Measurements from ENCODE around the gene HOXC10.
A peak's percentile ranks its signal among the peaks of the same experiment; 100 is the strongest.

HOXC10 gene

GRCh38 chr12:54002915-54003389, 18.0 kb downstream of the HOXC10 start:
- H3K27me3 ChIP-seq (ENCODE audit: insufficient read depth, low read depth) = peaks cover 99% of the 10 kb centered on the region
- TF ChIP-seq, protein P1, sequence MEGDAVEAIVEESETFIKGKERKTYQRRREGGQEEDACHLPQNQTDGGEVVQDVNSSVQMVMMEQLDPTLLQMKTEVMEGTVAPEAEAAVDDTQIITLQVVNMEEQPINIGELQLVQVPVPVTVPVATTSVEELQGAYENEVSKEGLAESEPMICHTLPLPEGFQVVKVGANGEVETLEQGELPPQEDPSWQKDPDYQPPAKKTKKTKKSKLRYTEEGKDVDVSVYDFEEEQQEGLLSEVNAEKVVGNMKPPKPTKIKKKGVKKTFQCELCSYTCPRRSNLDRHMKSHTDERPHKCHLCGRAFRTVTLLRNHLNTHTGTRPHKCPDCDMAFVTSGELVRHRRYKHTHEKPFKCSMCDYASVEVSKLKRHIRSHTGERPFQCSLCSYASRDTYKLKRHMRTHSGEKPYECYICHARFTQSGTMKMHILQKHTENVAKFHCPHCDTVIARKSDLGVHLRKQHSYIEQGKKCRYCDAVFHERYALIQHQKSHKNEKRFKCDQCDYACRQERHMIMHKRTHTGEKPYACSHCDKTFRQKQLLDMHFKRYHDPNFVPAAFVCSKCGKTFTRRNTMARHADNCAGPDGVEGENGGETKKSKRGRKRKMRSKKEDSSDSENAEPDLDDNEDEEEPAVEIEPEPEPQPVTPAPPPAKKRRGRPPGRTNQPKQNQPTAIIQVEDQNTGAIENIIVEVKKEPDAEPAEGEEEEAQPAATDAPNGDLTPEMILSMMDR (conservative IDR thresholded peaks at IDR 0.05; ENCODE audit: low read depth, low read length) = no peak
- H3K9ac ChIP-seq = no peak overlapping the region
- no peaks in the 10 kb centered on the region for H4K20me1 ChIP-seq (ENCODE audit: insufficient read depth)
- H3K79me2 ChIP-seq (ENCODE audit: insufficient read depth, low read depth) = no peaks in the 10 kb centered on the region
- no peaks in the 10 kb centered on the region for H3K36me3 ChIP-seq (ENCODE audit: insufficient read depth)
- H3K4me3 ChIP-seq (IDR thresholded peaks at IDR 0.05; ENCODE audit: insufficient read depth, low read depth, low read length) = no peak overlapping the region
- no peak overlapping the region for H3K4me2 ChIP-seq
- H3K27ac ChIP-seq = no peak overlapping the region
- no peak overlapping the region for H2AFZ ChIP-seq (ENCODE audit: low read depth)
- peaks cover 19% of the 10 kb centered on the region for H3K4me1 ChIP-seq (ENCODE audit: low read depth, poor library complexity, severe bottlenecking)

DNA sequence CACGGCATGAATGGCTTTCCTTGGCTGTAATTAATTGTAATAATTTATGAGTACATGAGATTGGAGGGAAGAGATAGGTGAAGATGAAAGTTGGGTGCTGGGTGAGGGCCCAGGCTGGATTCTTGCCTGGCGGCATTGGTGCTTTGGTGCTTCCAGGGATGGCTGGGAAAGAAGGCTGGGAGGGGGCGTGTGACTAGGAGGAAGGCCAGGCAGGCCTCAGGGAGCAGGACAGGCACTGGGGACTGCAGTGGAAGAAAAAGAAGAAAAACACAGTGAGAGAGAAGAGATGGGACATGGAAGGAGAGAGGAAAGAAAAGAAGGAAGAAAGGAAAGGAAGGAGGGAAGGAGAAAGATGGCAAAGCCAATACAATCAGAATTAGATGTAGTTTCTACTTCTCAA, 18.7 kb downstream of the HOXC10 start:
- Histone ChIP-seq H3K4me1 (ENCODE audit: low read depth, poor library complexity, severe bottlenecking) (peaks cover 19% of the 10 kb centered on the region), H3K27me3 (ENCODE audit: insufficient read depth, low read depth) (peaks cover 99% of the 10 kb centered on the region), H4K20me1 (ENCODE audit: insufficient read depth) (no peaks in the 10 kb centered on the region), H3K4me2 (no peak overlapping the region), H3K4me3 (IDR thresholded peaks at IDR 0.05; ENCODE audit: insufficient read depth, low read depth, low read length) (no peak overlapping the region), H3K36me3 (ENCODE audit: insufficient read depth) (no peaks in the 10 kb centered on the region), H2AFZ (ENCODE audit: low read depth) (no peak overlapping the region), H3K79me2 (ENCODE audit: insufficient read depth, low read depth) (no peaks in the 10 kb centered on the region), H3K9ac (no peak overlapping the region), H3K27ac (no peak overlapping the region)
- TF ChIP-seq, protein P1 (conservative IDR thresholded peaks at IDR 0.05; ENCODE audit: low read depth, low read length) = no peak

- H3K9ac ChIP-seq = no peak overlapping the region
- no peak overlapping the region for H3K4me2 ChIP-seq
- no peak overlapping the region for H2AFZ ChIP-seq (ENCODE audit: low read depth)
- no peaks in the 10 kb centered on the region for H3K79me2 ChIP-seq (ENCODE audit: insufficient read depth, low read depth)
- no peaks in the 10 kb centered on the region for H4K20me1 ChIP-seq (ENCODE audit: insufficient read depth)
- H3K27ac ChIP-seq = no peak overlapping the region
- H3K36me3 ChIP-seq (ENCODE audit: insufficient read depth) = no peaks in the 10 kb centered on the region
- TF ChIP-seq, protein P1 (conservative IDR thresholded peaks at IDR 0.05; ENCODE audit: low read depth, low read length) = peak; percentile 29
- no peak overlapping the region for H3K4me3 ChIP-seq (IDR thresholded peaks at IDR 0.05; ENCODE audit: insufficient read depth, low read depth, low read length)
- H3K27me3 ChIP-seq (ENCODE audit: insufficient read depth, low read depth) = peaks cover 98% of the 10 kb centered on the region
- peaks cover 19% of the 10 kb centered on the region for H3K4me1 ChIP-seq (ENCODE audit: low read depth, poor library complexity, severe bottlenecking)
Observed at GRCh38 chr12:54004063-54004840, 19.3 kb downstream of the HOXC10 start.

GRCh38 chr12:54004841-54005530, 20.0 kb downstream of the HOXC10 start:
- H3K9ac ChIP-seq = no peak overlapping the region
- H3K79me2 ChIP-seq (ENCODE audit: insufficient read depth, low read depth) = no peaks in the 10 kb centered on the region
- H3K4me1 ChIP-seq (ENCODE audit: low read depth, poor library complexity, severe bottlenecking) = peaks cover 19% of the 10 kb centered on the region
- H3K36me3 ChIP-seq (ENCODE audit: insufficient read depth) = no peaks in the 10 kb centered on the region
- TF ChIP-seq, protein P1 (conservative IDR thresholded peaks at IDR 0.05; ENCODE audit: low read depth, low read length) = no peak
- no peak overlapping the region for H3K27ac ChIP-seq
- H2AFZ ChIP-seq (ENCODE audit: low read depth) = no peak overlapping the region
- H3K27me3 ChIP-seq (ENCODE audit: insufficient read depth, low read depth) = peaks cover 98% of the 10 kb centered on the region
- H4K20me1 ChIP-seq (ENCODE audit: insufficient read depth) = no peaks in the 10 kb centered on the region
- no peak overlapping the region for H3K4me2 ChIP-seq
- H3K4me3 ChIP-seq (IDR thresholded peaks at IDR 0.05; ENCODE audit: insufficient read depth, low read depth, low read length) = no peak overlapping the region

Measured in KMS-11 (cell line).